ENCODE results near the gene INSC.

Gene INSC

GRCh38 chr11:15139096-15139770, 24.5 kb downstream of the INSC start:
- TF ChIP-seq ZNF670 (tag by site-specific recombination; IDR thresholded peaks at IDR 0.05; ENCODE audit: low read depth), result no peak
- no peak for TF ChIP-seq ZNF184 (tag by site-specific recombination; IDR thresholded peaks at IDR 0.05)
- TF ChIP-seq ZNF366 (tag by site-specific recombination; conservative IDR thresholded peaks at IDR 0.05), result no peak
- no peak for TF ChIP-seq ZNF510 (tag by site-specific recombination; IDR thresholded peaks at IDR 0.05; ENCODE audit: insufficient replicate concordance)
- no peak for TF ChIP-seq ZNF10 (tag by site-specific recombination; IDR thresholded peaks at IDR 0.05)
- no peak for TF ChIP-seq ZFP3 (tag by site-specific recombination; IDR thresholded peaks at IDR 0.05; ENCODE audit: low read depth)
- TF ChIP-seq INSM2 (tag by site-specific recombination; IDR thresholded peaks at IDR 0.05), result no peak
- no peak for TF ChIP-seq HOXC10 (CRISPR knock-in tag; IDR thresholded peaks at IDR 0.05)
- TF ChIP-seq SCRT2 (tag by site-specific recombination; IDR thresholded peaks at IDR 0.05), result no peak
- TF ChIP-seq ZNF623 (tag by site-specific recombination; IDR thresholded peaks at IDR 0.05), result no peak
- TF ChIP-seq GLIS1 (tag by site-specific recombination; IDR thresholded peaks at IDR 0.05), result no peak
- no peak for TF ChIP-seq MEIS1 (CRISPR knock-in tag; IDR thresholded peaks at IDR 0.05; ENCODE audit: borderline replicate concordance)
- no peak for TF ChIP-seq HOXA7 (CRISPR knock-in tag; IDR thresholded peaks at IDR 0.05; ENCODE audit: borderline replicate concordance)
- TF ChIP-seq ZNF391 (tag by site-specific recombination; IDR thresholded peaks at IDR 0.05; ENCODE audit: borderline replicate concordance, low read depth), result no peak
- no peak for TF ChIP-seq ZNF529 (tag by site-specific recombination; IDR thresholded peaks at IDR 0.05; ENCODE audit: insufficient replicate concordance)
- no peak for TF ChIP-seq PATZ1 (tag by site-specific recombination; IDR thresholded peaks at IDR 0.05)
- TF ChIP-seq ZNF398 (tag by site-specific recombination; IDR thresholded peaks at IDR 0.05), result no peak
- H3K4me1 ChIP-seq (ENCODE audit: control insufficient read depth, insufficient read depth, low read length), result no peaks in the 10 kb centered on the region
- ChIA-PET POLR2A (no interaction called here), CTCF (interaction anchor here (0.5 to 0.9 kb wide), 4 partner anchors 14 to 64 kb away, joined by 3 to 4 read pairs (median 3); no protein-coding TSS in a partner anchor)
- no peaks in the 10 kb centered on the region for H3K9me3 ChIP-seq (ENCODE audit: control insufficient read depth, insufficient read depth, low read depth, low read length)
- no peak overlapping the region for H3K4me3 ChIP-seq (ENCODE audit: low read depth, low read length)
- no peaks in the 10 kb centered on the region for H3K36me3 ChIP-seq (ENCODE audit: control insufficient read depth in 2 of 2, insufficient read depth in 1 of 2, low read length in 2 of 2)
- no peak overlapping the region for H3K27ac ChIP-seq (ENCODE audit: extremely low read depth, low read depth, low read length)

GRCh38 chr11:15139958-15140659, 25.4 kb downstream of the INSC start:
- ChIA-PET CTCF (interaction anchor here (0.5 kb wide), 1 partner anchor 14 kb away, joined by 3 read pairs; no protein-coding TSS in a partner anchor), POLR2A (no interaction called here)
- H3K4me1 ChIP-seq (ENCODE audit: control insufficient read depth, insufficient read depth, low read length), result no peaks in the 10 kb centered on the region
- H3K27ac ChIP-seq (ENCODE audit: extremely low read depth, low read depth, low read length), result no peak overlapping the region
- no peaks in the 10 kb centered on the region for H3K9me3 ChIP-seq (ENCODE audit: control insufficient read depth, insufficient read depth, low read depth, low read length)
- no peak overlapping the region for H3K4me3 ChIP-seq (ENCODE audit: low read depth, low read length)
- H3K36me3 ChIP-seq (ENCODE audit: control insufficient read depth in 2 of 2, insufficient read depth in 1 of 2, low read length in 2 of 2), result no peaks in the 10 kb centered on the region
- TF ChIP-seq AEBP2 (tag by site-specific recombination; IDR thresholded peaks at IDR 0.05; ENCODE audit: borderline replicate concordance) (no peak), ZNF639 (tag by site-specific recombination; IDR thresholded peaks at IDR 0.05) (no peak), ZNF837 (tag by site-specific recombination; IDR thresholded peaks at IDR 0.05) (no peak), ZNF37A (tag by site-specific recombination; IDR thresholded peaks at IDR 0.05) (no peak), ZNF514 (tag by site-specific recombination; IDR thresholded peaks at IDR 0.05) (no peak), ZSCAN23 (tag by site-specific recombination; IDR thresholded peaks at IDR 0.05) (no peak), ZNF404 (tag by site-specific recombination; IDR thresholded peaks at IDR 0.05) (no peak), ZNF623 (tag by site-specific recombination; IDR thresholded peaks at IDR 0.05) (no peak), ZNF843 (tag by site-specific recombination; IDR thresholded peaks at IDR 0.05) (no peak)

Measured in HEK293 (cell line).